Activated naive CD8-positive, alpha-beta T cell treated with anti-CD3 and anti-CD28 coated beads, Interleukin-2, amount 50 U/mL, for 24 hours (primary cell): ENCODE results near the gene BPIFB2.

Experiments used
- ATAC-seq: fragments of 150-1000 bp; cut with Tn5 transposase; one replicate; pipeline ENCODE4 v1.10.0; 2021
- DNase-seq: peaks from one replicate; pipeline ENCODE4 v3.0.0; 2021
- H3K27ac Mint-ChIP-seq: one replicate; pipeline ENCODE4 v1.8.0; 2021; ENCODE audit warnings: mild to moderate bottlenecking, mixed read lengths
- H3K27me3 Mint-ChIP-seq: one replicate; pipeline ENCODE4 v1.8.0; 2021; ENCODE audit warnings: mixed read lengths
- H3K36me3 Mint-ChIP-seq: one replicate; pipeline ENCODE4 v1.8.0; 2021; ENCODE audit warnings: low read depth, mixed read lengths
- H3K4me1 Mint-ChIP-seq: one replicate; pipeline ENCODE4 v1.8.0; 2021; ENCODE audit warnings: mixed read lengths
- H3K4me3 Mint-ChIP-seq: one replicate; pipeline ENCODE4 v1.8.0; 2021; ENCODE audit warnings: mild to moderate bottlenecking, moderate library complexity, mixed read lengths
- H3K9me3 Mint-ChIP-seq: one replicate; pipeline ENCODE4 v1.8.0; 2021; ENCODE audit warnings: mixed read lengths

BPIFB2 gene

DNA sequence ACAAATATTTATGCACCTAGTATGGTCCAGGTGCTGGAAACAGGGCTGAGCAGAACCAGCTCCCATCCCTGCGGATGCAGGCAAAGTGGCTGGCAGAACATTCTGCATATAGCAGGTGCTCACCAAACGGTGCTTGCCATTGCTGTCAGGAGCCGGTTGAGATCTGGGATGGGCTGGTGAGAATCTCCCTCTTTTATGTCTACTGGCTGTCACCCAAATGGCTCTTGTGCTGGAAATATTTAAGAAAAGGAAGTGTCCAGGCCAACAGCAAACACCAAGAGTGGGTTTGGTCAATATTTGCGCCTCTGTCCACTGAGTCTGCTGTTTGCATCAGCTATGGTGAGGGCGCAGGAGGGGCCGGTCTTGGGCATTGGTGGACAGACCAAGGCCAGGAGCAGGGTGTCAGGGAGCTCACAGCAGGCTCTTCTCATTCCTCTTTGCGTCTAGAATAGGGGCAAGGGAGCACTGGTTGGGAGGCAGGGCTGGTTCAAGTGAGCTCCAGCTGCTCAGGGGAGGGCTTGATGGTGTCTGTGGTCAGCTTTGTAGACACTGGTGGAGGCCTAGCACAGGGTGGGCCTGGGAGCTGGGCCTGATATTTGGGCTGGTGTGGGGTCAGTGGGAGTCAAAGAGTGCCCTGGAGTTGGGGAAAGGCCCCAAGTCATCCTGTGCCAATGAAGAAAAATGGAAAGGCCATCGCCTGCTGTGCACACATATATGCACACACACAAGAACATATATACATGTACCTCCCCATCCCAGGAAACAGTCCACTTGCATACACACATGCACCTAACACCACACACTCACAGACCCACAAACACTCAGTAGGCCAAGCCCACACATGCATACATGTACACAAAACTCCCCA lies 1.4 kb upstream of the BPIFB2 start:
- H3K4me3 Mint-ChIP-seq = no peak overlapping the region
- ATAC-seq = no peak
- H3K27me3 Mint-ChIP-seq = no peaks in the 10 kb centered on the region
- H3K36me3 Mint-ChIP-seq = no peaks in the 10 kb centered on the region
- H3K27ac Mint-ChIP-seq = no peak overlapping the region
- DNase-seq = no peak
- peaks cover 2% of the 10 kb centered on the region for H3K4me1 Mint-ChIP-seq
- peaks cover 5% of the 10 kb centered on the region for H3K9me3 Mint-ChIP-seq

DNA sequence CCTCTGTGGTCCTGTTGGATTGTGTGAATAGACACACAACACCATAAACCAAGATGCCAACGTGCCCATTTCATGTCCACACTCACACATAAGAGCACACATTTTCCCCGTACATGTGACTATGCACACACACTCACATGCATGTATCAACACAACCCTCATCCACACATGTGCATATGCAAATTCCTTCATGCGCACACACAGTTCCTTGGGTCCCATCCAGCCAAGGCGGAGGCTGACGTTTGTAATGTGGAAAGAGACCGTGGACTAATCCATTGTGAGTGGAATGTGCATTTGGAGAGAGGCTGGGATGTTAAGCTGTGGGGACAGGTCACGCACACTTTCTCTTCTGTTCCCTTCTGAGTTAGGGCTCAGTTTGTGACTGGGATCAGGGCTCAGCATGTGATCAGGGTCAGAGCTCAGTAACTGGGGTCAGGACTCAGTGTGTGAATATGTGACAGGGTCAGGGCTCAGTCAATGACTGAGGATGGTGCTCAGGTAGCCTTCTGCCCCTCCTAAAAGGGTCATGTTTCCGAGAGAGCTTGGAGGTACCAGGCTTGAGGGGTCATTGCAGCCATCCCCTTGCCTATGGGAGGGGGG lies 628 bp upstream of the BPIFB2 start:
- Mint-ChIP-seq H3K36me3 (no peaks in the 10 kb centered on the region), H3K27me3 (no peaks in the 10 kb centered on the region), H3K4me3 (no peak overlapping the region), H3K4me1 (peaks cover 2% of the 10 kb centered on the region), H3K9me3 (peaks cover 5% of the 10 kb centered on the region), H3K27ac (no peak overlapping the region)
- DNase-seq (no peak), ATAC-seq (no peak)

DNA sequence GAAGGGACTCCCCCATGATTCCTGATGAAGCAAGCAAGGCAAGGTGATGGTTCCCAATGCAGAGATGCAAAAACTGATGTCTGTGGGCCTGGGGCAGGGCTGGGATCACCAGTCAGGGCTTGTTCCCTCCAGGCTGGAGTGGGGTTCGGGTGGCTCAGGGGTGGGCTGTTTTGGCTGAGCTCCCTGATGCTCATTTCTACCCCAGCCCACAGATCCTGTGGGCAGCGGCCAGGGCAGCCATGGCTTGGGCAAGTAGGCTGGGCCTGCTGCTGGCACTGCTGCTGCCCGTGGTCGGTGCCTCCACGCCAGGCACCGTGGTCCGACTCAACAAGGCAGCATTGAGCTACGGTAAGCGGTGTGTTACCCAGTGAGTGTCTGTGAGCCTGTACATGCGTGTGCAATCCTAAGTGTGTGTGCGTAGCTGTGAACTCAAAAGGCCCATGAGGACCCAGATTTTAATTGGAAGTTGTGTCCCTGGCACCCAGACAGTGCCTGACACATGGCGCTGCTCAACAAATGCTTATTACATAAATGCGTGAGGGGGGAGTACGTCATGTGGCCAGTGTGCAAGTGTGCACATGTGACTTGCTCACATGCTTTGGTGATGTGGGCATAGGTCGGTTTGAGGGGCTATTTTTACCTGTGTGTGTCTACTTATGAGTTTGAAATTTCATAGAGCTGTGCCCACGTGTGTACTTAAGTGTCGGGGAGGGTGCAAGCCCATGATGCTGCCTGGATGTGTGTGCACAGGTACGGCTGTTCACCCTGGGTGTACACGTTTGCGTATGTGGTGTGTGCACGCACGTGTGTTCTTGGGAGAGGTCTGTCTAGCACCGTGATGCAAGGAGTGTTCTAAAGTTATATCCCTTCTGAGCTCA lies 1.1 kb downstream of the BPIFB2 start:
- ATAC-seq (no peak), DNase-seq (no peak)
- Mint-ChIP-seq H3K4me1 (no peaks in the 10 kb centered on the region), H3K4me3 (no peak overlapping the region), H3K27ac (no peak overlapping the region), H3K9me3 (peaks cover 5% of the 10 kb centered on the region), H3K27me3 (no peaks in the 10 kb centered on the region), H3K36me3 (no peaks in the 10 kb centered on the region)

DNA sequence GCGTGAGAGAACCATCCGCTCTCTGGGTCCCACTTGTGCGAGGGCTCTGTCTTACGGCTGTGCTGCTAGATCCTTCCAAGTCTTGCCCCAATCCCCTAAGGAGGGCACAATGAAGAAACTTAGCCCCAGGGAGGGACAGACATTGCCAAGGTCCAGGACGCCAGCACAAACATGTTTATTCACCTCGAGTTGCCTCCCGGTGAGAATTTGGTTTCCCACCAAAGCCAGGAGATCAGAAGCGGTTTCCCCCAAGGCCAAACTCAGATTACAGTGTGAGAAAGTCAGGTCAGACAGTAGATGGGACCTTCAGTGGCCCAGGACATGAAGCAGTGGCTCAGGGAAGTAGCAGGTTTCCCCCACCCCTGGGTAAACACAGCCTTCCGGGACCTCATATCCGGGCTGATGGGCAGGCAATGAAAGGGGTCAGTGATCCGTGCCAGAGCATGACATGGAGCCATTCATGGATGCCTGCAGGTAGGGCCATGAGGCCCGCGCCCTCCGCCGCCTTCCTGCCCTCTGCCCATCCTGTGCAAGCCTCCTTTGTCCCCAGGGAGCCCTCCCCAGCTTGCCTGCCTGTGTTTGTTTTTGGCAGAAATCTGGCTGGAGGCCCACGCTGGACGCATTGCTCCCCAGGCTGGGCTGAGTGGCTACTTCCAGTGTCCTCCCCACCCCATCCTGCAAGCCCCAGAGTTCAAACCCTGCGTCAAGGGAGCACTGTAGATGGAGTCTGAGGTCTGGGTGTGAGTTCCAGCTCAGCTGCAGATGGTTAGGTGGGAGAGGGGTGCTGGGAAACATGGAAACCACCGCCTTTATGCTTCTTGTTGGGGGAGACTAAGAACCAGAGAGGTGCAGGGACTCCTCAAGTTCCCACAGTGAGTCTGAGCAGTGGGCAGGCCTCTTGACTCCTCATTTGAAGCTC lies 2.0 kb downstream of the BPIFB2 start:
- no peaks in the 10 kb centered on the region for H3K36me3 Mint-ChIP-seq
- no peak for ATAC-seq
- no peak overlapping the region for H3K27ac Mint-ChIP-seq
- H3K9me3 Mint-ChIP-seq = peaks cover 5% of the 10 kb centered on the region
- H3K4me3 Mint-ChIP-seq = no peak overlapping the region
- DNase-seq = no peak
- H3K27me3 Mint-ChIP-seq = no peaks in the 10 kb centered on the region
- H3K4me1 Mint-ChIP-seq = no peaks in the 10 kb centered on the region

DNA sequence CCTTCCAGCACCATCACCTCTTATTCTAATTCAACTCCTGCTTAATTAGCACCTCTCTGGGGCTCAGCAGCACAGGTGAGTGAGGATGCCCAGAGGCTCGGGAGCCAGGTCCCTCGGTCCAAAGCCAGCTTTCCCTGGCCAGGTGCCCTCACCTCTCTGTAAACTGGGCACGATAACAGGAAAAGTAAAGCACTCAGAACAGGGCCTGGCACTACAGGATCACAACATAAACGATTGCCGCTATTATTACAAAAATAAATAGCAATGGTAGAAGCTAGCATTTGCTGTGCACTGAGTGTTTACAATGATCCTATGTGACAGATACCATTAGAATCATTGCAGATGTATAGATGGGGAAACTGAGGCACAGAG lies 2.6 kb downstream of the BPIFB2 start:
- no peak overlapping the region for H3K4me3 Mint-ChIP-seq
- no peaks in the 10 kb centered on the region for H3K36me3 Mint-ChIP-seq
- no peak overlapping the region for H3K27ac Mint-ChIP-seq
- H3K9me3 Mint-ChIP-seq = peaks cover 4% of the 10 kb centered on the region
- DNase-seq (no peak), ATAC-seq (no peak)
- no peaks in the 10 kb centered on the region for H3K27me3 Mint-ChIP-seq
- H3K4me1 Mint-ChIP-seq = no peaks in the 10 kb centered on the region

DNA sequence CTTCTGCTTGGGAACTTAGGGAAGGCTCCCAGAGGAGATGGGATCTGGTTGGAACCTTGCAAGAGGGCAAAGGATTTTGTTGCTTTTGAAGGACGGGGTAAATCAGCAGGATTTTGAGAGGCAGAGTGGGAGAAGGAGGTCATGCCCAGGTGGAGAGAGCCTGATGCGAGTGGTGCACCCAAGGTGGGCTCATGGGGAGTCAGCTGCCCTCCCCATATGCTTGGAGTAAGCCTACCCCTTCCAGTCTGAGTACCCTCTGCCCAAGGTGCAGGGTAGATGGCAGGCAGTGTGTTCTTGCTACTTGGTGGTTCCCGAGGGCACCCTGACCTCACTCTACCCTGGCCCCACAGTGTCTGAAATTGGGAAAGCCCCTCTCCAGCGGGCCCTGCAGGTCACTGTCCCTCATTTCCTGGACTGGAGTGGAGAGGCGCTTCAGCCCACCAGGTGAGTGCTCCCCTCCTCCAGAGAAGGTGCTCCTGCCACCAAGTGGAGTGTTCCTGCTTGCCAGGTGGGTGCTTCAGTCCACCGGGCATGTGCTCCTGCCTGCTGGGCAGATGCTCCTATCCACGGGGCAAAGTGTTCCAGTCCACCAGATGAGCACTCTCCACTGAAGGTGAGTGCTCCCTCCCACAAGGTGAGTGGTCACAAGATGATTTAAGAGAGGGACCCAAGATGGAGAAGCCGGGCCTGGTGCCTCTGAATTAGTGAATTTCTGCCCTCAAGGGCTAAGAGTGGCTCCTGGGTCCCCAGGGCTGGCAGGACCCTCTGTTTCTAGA lies 3.4 kb downstream of the BPIFB2 start:
- H3K4me1 Mint-ChIP-seq = no peaks in the 10 kb centered on the region
- no peak for ATAC-seq
- DNase-seq = no peak
- H3K36me3 Mint-ChIP-seq = no peaks in the 10 kb centered on the region
- H3K4me3 Mint-ChIP-seq = no peak overlapping the region
- H3K9me3 Mint-ChIP-seq = no peaks in the 10 kb centered on the region
- no peaks in the 10 kb centered on the region for H3K27me3 Mint-ChIP-seq
- H3K27ac Mint-ChIP-seq = no peak overlapping the region

DNA sequence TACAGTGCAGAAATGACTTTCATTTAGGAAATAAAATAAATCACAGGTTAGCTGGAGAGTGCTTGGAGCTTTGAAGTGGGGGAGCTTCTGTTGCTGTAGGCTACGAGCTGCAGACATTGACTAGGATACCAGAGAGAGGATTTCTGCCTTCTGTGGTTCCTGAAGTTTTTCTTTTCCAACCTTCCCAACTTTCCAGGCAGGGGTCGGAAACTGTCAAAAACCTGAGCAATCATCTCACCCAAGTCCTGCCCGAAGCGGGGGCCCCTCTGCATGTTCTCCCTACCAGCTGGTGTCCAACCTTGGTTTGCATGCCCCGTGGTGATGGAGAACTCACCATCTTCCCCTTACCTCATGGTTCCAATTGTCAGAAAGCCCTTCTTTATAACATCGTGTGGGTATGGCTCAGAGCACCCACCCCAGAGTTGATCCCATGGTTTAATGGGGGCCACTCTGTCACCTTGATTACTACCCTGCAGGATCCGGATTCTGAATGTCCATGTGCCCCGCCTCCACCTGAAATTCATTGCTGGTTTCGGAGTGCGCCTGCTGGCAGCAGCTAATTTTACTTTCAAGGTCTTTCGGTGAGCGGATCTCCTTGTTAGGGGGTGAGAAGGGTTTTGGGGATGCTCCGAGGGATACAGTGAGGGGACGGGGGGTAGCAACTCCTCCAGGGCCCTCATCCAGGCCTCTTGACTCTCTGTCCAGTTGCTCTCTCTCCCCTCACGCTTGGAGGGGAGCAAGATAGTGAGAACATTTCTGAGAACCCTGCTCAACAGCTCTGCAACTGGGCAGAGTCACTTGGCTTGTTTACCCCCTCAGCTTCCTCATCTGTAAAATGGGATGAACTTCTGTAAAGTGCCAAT lies 5.1 kb downstream of the BPIFB2 start:
- H3K4me3 Mint-ChIP-seq = no peak overlapping the region
- no peaks in the 10 kb centered on the region for H3K9me3 Mint-ChIP-seq

DNA sequence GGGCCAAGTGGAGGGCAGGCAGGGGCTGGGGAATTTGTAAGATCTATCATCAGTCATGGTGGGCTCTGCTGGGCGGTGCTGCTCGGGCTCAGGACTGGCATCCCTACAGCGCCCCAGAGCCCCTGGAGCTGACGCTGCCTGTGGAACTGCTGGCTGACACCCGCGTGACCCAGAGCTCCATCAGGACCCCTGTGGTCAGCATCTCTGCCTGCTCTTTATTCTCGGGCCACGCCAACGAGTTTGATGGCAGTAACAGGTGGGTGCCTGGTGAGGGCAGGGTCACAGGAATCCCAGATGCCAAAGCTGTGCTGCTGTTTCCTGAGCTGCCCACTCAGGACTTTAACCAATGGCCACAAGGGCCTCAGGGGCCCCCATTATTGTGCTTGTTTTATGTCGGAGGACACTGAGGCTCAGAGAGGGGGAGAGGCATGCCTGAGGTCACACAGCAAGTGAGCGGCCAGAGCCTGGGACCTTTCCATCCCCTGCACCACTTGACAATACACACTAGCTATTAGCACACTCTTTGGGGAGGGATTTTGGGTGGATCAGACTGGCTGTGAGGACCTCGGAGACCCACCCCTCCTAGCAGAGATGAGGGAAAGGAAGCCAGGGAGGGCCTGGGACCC lies 6.3 kb downstream of the BPIFB2 start:
- no peak for ATAC-seq
- peaks cover 4% of the 10 kb centered on the region for H3K4me1 Mint-ChIP-seq

More for the DNA sequence above, 5.1 kb downstream of the BPIFB2 start:
- ATAC-seq (no peak), DNase-seq (no peak)
- no peak overlapping the region for H3K27ac Mint-ChIP-seq
- peaks cover 4% of the 10 kb centered on the region for H3K4me1 Mint-ChIP-seq
- no peaks in the 10 kb centered on the region for H3K27me3 Mint-ChIP-seq
- H3K36me3 Mint-ChIP-seq = no peaks in the 10 kb centered on the region

DNA sequence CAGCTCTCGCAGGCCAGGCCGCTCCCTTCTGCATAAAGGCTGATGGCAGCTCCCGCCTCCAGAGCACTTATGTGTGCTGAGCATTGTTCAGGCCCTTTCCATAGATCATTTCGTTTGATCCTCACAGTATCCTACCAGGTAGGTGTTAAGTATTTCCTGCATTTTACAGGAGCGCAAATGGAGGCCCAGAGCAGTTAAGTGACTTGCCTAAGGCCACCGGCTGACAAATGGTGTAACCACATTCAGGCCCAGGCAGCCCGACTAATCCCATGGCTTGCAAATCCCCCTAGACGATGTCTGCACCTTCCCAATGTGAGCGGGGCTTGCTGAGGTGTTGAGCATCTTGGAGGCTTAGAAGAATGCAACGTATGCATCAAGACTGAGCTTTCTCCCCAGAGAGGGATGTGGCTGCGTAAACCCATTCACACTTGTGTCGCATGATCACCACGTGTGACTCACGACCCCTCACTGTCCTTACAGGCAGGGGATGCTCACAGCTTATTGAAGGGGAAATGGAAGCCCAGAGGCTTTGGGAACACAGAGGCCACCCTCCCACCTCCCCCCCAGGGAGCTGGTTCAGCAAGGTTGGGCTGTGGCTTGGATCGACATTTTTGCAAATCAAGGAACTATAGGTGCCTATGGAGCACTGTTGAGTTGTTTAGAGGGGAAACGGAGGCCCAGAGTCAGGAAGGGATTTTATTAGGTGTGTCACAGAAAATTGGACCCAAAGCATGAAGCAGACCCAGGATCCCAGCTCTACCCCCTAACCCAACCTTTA lies 7.0 kb downstream of the BPIFB2 start:
- H3K27ac Mint-ChIP-seq = no peak overlapping the region
- ATAC-seq (no peak), DNase-seq (no peak)
- H3K4me1 Mint-ChIP-seq = peaks cover 4% of the 10 kb centered on the region
- no peak overlapping the region for H3K4me3 Mint-ChIP-seq
- no peaks in the 10 kb centered on the region for H3K9me3 Mint-ChIP-seq
- H3K27me3 Mint-ChIP-seq = no peaks in the 10 kb centered on the region
- no peaks in the 10 kb centered on the region for H3K36me3 Mint-ChIP-seq

More for the DNA sequence above, 6.3 kb downstream of the BPIFB2 start:
- Mint-ChIP-seq H3K27me3 (no peaks in the 10 kb centered on the region), H3K9me3 (no peaks in the 10 kb centered on the region), H3K4me3 (no peak overlapping the region), H3K36me3 (no peaks in the 10 kb centered on the region), H3K27ac (no peak overlapping the region)
- no peak for DNase-seq

DNA sequence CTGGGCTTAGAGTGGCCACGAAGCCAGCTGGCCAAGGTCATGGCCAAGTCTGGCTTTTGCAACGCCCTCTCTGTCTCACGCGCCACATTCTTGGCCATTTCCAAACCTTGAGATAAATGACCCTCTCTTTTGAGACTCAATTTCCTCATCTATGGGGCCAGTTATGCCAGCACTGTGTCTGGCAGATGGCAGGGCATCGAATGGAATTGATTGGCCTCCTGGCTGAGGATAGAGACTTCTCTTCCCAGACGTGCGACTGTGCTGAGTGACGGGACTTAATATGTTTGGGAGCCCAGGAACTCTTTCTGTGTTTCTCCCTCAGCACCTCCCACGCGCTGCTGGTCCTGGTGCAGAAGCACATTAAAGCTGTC lies 7.6 kb downstream of the BPIFB2 start:
- ATAC-seq = no peak
- Mint-ChIP-seq H3K36me3 (no peaks in the 10 kb centered on the region), H3K4me3 (no peak overlapping the region), H3K27me3 (no peaks in the 10 kb centered on the region), H3K27ac (no peak overlapping the region), H3K4me1 (peaks cover 4% of the 10 kb centered on the region), H3K9me3 (no peaks in the 10 kb centered on the region)
- no peak for DNase-seq

DNA sequence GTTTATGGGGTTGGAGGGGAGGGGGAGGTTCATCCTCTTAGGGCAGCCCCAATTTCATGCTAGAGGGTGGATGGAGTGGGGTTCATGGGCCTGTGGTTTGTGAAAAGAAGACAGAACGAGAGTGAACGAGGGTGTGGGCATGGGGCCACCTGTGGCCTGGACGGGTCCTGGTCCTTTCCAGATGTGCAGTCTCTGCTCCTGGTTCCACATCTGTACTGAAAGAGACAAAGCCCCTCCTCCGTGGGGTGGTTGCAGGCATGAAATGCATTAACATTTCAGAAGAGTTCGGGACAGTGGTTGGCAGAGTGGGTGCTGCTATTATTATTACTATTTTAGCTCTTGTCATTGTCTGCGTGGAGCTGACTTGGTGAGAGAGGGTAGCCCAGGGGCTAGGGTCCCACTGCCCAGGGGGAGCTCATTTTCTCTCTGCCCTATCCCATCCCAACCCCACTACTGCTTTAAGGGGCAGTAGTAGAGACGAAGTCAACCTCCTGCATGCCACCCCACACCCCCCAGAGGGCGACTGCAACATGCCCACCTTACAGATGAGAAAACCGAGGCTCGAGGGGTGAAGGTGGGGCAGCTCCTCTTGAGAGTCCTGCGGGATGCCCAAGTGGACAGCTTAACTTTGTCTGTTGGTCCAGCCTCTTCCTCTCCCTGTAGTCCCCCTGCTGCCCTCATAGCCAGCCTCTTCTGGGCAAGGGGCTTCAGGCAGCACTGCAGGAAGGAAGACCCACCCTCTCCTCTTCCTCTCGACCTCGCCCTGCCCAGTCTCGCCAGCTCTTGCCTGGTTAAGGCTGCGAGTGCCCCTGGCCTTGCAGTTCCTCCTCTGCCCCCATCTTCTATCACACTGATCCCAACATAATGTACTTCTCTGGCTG lies 8.4 kb downstream of the BPIFB2 start:
- H3K27me3 Mint-ChIP-seq = no peaks in the 10 kb centered on the region
- no peak overlapping the region for H3K27ac Mint-ChIP-seq
- DNase-seq (no peak), ATAC-seq (no peak)
- H3K4me1 Mint-ChIP-seq = peaks cover 4% of the 10 kb centered on the region
- no peak overlapping the region for H3K4me3 Mint-ChIP-seq
- no peaks in the 10 kb centered on the region for H3K9me3 Mint-ChIP-seq
- H3K36me3 Mint-ChIP-seq = no peaks in the 10 kb centered on the region
